NCI-H1436 (cell line): ENCODE data around the gene SMAP1.
A peak's percentile ranks its signal among the peaks of the same experiment; 100 is the strongest.

Experiments used
- DNase-seq: peaks from one replicate; lab custom pipeline; 2025; lab: John Stamatoyannopoulos, UW

Gene SMAP1

GRCh38 chr6:70684794-70685493 is 17.3 kb downstream of the SMAP1 start:
- no peak for DNase-seq

GRCh38 chr6:70685494-70686180 is 18.0 kb downstream of the SMAP1 start:
- DNase-seq = no peak

- DNase-seq = peak; percentile 9
Observed at GRCh38 chr6:70686548-70687133, 19.0 kb downstream of the SMAP1 start.

GRCh38 chr6:70693887-70694286 is 26.2 kb downstream of the SMAP1 start:
- DNase-seq = no peak

- no peak for DNase-seq
Observed at GRCh38 chr6:70694371-70694770, 26.7 kb downstream of the SMAP1 start.

- no peak for DNase-seq
Observed at GRCh38 chr6:70700922-70701876, 33.5 kb downstream of the SMAP1 start.

GRCh38 chr6:70705772-70706171 is 38.1 kb downstream of the SMAP1 start:
- no peak for DNase-seq

GRCh38 chr6:70706491-70707123 is 38.9 kb downstream of the SMAP1 start:
- peak; percentile 34 for DNase-seq

- DNase-seq = no peak
Observed at GRCh38 chr6:70707893-70708292, 40.2 kb downstream of the SMAP1 start.

- DNase-seq = no peak
Observed at GRCh38 chr6:70708448-70708847, 40.8 kb downstream of the SMAP1 start.

GRCh38 chr6:70709826-70710225 is 42.1 kb downstream of the SMAP1 start:
- no peak for DNase-seq

- DNase-seq = no peak
Observed at GRCh38 chr6:70714716-70715257, 47.1 kb downstream of the SMAP1 start.

GRCh38 chr6:70717038-70717801 is 49.5 kb downstream of the SMAP1 start:
- no peak for DNase-seq

GRCh38 chr6:70724524-70724923 is 56.8 kb downstream of the SMAP1 start:
- no peak for DNase-seq

GRCh38 chr6:70725817-70726415 is 58.2 kb downstream of the SMAP1 start:
- DNase-seq = no peak

GRCh38 chr6:70734381-70734780 is 66.7 kb downstream of the SMAP1 start:
- DNase-seq = no peak

- DNase-seq = no peak
Observed at GRCh38 chr6:70734979-70735378, 67.3 kb downstream of the SMAP1 start.

- DNase-seq = no peak
Observed at GRCh38 chr6:70735513-70735912, 67.8 kb downstream of the SMAP1 start.

- no peak for DNase-seq
Observed at GRCh38 chr6:70738028-70738427, 70.3 kb downstream of the SMAP1 start.

GRCh38 chr6:70739534-70739933 is 71.9 kb downstream of the SMAP1 start:
- no peak for DNase-seq
